ENCODE data around the gene CROCC2. TPM values are rescaled to one million over a fixed set of nuclear protein-coding genes. Genes with fewer than 3 reads are reported as not detected.
A peak's percentile ranks its signal among the peaks of the same experiment; 100 is the strongest.

CROCC2 gene
- total and polyA plus RNA-seq, 11 donors: not detected

DNA sequence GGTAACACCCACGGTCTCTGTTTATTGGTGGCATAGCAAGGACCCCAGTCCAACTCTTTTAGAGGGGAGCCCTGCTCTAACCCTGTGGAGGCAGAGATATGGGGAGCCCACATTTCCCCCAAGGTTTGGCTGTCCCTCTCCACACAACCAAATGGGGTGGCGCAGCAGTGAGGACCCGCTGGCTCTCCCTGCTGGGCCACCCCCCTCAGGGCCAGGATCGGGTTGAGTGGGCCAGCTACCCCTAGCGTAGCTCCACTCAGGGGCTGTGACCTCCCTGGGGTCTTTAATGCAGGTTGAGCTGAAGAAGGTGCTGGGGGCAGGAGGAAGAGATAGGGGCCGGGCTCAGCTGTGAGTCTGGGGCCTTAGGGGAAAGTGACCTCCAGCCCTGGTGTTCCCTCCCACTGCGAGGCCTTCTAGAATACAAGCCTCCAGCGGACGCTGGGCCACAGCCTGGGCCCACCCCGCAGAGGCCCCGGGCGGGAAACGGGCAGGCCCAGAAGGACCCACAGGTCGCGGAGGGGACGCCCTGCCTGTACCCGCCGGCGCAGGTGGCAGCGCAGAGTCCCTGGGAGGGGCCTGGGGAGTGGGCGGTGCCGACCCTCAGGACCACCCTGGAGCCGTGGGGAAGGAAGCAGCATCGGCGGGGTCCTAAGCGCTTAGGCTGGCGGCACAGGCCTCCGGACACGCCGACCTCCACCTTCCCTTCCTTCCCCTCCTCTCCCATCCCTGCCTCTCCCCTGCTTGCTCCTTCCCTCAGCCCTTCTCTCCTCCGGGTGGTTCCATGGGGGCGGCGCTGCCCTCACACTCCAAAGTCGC, 9.6 kb downstream of the CROCC2 start:
- Histone ChIP-seq H3K27ac (peak overlapping the region in 1 of 12 donors; percentile 37), H3K4me3 (peak overlapping the region in 1 of 12 donors; percentile 7), H3K9me3 (no peaks in the 10 kb centered on the region), H3K36me3 (no peaks in the 10 kb centered on the region), H3K27me3 (peaks cover 0 to 30% (median 14%) of the 10 kb centered on the region in 9 donors), H3K4me1 (peaks cover 3 to 45% (median 25%) of the 10 kb centered on the region in 12 donors)
- TF ChIP-seq, protein P1, sequence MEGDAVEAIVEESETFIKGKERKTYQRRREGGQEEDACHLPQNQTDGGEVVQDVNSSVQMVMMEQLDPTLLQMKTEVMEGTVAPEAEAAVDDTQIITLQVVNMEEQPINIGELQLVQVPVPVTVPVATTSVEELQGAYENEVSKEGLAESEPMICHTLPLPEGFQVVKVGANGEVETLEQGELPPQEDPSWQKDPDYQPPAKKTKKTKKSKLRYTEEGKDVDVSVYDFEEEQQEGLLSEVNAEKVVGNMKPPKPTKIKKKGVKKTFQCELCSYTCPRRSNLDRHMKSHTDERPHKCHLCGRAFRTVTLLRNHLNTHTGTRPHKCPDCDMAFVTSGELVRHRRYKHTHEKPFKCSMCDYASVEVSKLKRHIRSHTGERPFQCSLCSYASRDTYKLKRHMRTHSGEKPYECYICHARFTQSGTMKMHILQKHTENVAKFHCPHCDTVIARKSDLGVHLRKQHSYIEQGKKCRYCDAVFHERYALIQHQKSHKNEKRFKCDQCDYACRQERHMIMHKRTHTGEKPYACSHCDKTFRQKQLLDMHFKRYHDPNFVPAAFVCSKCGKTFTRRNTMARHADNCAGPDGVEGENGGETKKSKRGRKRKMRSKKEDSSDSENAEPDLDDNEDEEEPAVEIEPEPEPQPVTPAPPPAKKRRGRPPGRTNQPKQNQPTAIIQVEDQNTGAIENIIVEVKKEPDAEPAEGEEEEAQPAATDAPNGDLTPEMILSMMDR (IDR thresholded peaks at IDR 0.05): no peak
- TF ChIP-seq POLR2A (IDR thresholded peaks at IDR 0.05): no peak
- DNase-seq (peak in 3 of 5 donors; percentile 24 to 54 (median 27)), ATAC-seq (no peak)
- intact Hi-C loops (cut with DNase I): loop anchor here in 6 of 10 donors (2.0 to 10.0 kb wide), 3 partner anchors 72 to 79 kb away; partner anchors contain the start of gene SNED1 (in 2 of the 6)
- 24 to 34% (median 31%) methylated on average over 26 to 34 of the region's 34 CpGs for WGBS, 4 donors

DNA sequence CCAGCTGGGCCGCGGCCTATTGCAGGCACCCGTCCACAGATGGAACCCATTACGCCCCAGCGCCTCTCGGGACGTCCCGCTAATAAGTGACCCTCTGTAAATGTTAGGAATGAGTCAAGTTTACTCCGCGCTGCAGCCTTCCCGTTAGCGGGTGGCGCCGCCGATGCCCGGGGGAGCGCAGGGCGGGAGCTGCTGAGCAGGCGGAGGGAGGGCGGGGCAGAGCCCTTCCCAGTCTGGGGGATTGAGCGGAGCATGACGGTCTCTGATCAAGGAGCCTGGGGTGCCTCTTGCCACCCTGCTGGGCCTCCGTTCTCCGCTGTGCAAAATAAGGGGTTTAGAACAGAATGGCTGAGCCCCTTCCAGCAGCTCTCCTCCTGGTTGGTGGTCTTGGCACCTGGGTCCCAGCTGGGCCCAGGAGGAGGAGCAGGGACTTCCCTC, 10.5 kb downstream of the CROCC2 start:
- no peak for TF ChIP-seq POLR2A (IDR thresholded peaks at IDR 0.05)
- TF ChIP-seq, protein P1 (IDR thresholded peaks at IDR 0.05): no peak
- Histone ChIP-seq H3K4me3 (peak overlapping the region in 2 of 12 donors; percentile 7 to 18), H3K9me3 (no peaks in the 10 kb centered on the region), H3K36me3 (no peaks in the 10 kb centered on the region), H3K4me1 (peaks cover 3 to 50% (median 25%) of the 10 kb centered on the region in 12 donors), H3K27ac (no peak overlapping the region), H3K27me3 (peaks cover 0 to 30% (median 14%) of the 10 kb centered on the region in 9 donors)
- peak in 3 of 4 donors; percentile 23 to 73 (median 68) for ATAC-seq
- intact Hi-C loops (cut with DNase I): loop anchor here in 5 of 10 donors (5.0 to 10.0 kb wide), 2 partner anchors 71 to 78 kb away; partner anchors contain the start of gene SNED1 (in 2 of the 5)
- DNase-seq: peak in 4 of 5 donors; percentile 58 to 87 (median 76)
- 10 to 36% (median 13%) methylated on average over 4 to 24 of the region's 24 CpGs; no CpG with 5 or more reads in 1 of the 4 donors for WGBS, 4 donors

DNA sequence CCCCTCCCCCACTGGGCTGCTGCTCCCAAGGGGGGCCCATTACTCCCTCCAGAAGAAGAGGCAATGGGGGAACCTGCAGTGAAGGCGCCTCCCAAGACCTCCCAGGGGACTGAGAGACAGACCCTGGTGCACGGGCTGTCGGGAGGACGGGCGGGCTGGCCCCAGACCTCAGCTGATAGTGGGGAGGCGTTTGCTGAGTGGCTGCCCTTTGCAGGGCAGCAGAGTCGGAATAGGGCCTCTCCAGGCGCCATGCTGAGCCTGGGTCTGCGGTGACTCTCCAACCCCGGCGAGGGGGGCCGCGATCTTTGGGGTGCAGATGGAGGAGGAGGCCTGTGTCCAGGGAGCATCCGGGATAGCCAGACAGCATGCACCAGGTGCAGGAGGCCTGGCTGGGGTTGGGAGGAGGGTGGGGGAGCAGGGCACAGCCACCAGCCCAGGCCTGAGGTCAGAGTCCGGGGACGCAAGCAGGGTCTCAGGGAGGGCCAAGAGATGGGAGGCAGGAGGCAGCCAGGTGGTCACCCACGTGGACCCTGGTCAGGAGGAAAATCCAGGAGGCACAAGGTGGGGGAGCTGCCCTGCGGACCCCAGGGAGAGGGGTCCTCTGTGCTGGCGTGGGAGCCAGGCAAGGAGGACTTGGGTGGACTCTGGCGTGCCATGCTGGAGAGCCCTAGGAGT, 11.0 kb downstream of the CROCC2 start:
- no peak overlapping the region for H3K4me3 ChIP-seq

More for the DNA sequence above, 11.0 kb downstream of the CROCC2 start:
- ATAC-seq (no peak), DNase-seq (peak in 3 of 5 donors; percentile 25 to 55 (median 32))
- Histone ChIP-seq H3K9me3 (no peaks in the 10 kb centered on the region), H3K27me3 (peaks cover 0 to 30% (median 14%) of the 10 kb centered on the region in 9 donors), H3K4me1 (peaks cover 3 to 52% (median 25%) of the 10 kb centered on the region in 12 donors), H3K36me3 (no peaks in the 10 kb centered on the region), H3K27ac (no peak overlapping the region)
- WGBS, 4 donors: 79 to 89% (median 83%) methylated on average over 14 to 20 of the region's 20 CpGs
- no peak for TF ChIP-seq POLR2A (IDR thresholded peaks at IDR 0.05)
- TF ChIP-seq, protein P1 (IDR thresholded peaks at IDR 0.05): no peak
- intact Hi-C loops (cut with DNase I): loop anchor here in 5 of 10 donors (5.0 to 10.0 kb wide), 2 partner anchors 70 to 78 kb away; partner anchors contain the start of gene SNED1 (in 2 of the 5)

Measured in heart left ventricle (tissue), 16 donors.